ENCODE results near the gene KDM4E. TPM values are rescaled to one million over a fixed set of nuclear protein-coding genes. Genes with fewer than 3 reads are reported as not detected.
"Not testable (repeated sequence)": the region's sequence is repeated elsewhere in the genome, so short reads cannot be mapped to it uniquely, and the experiment has no call there.

Gene KDM4E
- total RNA-seq, 6 experiments from 2014 or later = not detected

GRCh38 chr11:95045812-95046211, 20.8 kb downstream of the KDM4E start:
- DNase-seq (no peak), ATAC-seq (no peak)
- Histone ChIP-seq H3K4me3 (no peak overlapping the region), H3K9me3 (no peaks in the 10 kb centered on the region), H3K4me1 (no peaks in the 10 kb centered on the region), H3K27ac (no peak overlapping the region), H3K36me3 (no peaks in the 10 kb centered on the region), H3K27me3 (no peaks in the 10 kb centered on the region)
- TF ChIP-seq POLR2A (IDR thresholded peaks at IDR 0.05) (no peak), CTCF (IDR thresholded peaks at IDR 0.05) (no peak)
- intact Hi-C loops (cut with DNase I) = no loop called here

GRCh38 chr11:95049122-95049521, 24.1 kb downstream of the KDM4E start, which contains the start of gene KDM4F:
KDM4F (plus strand) TSS chr11:95049422.
- ATAC-seq; intact Hi-C loops (cut with DNase I); H3K27me3 ChIP-seq; DNase-seq; H3K9me3 ChIP-seq; H3K4me1 ChIP-seq; H3K36me3 ChIP-seq; H3K27ac ChIP-seq; H3K4me3 ChIP-seq: not testable (repeated sequence)
- WGBS (ENCODE audit: insufficient coverage, low coverage, low lambda C conversion rate, missing lambda C conversion rate) = 69% methylated on average over 3 of the region's 3 CpGs

- Histone ChIP-seq H3K9me3 (no peaks in the 10 kb centered on the region), H3K4me1 (no peaks in the 10 kb centered on the region), H3K27ac (no peak overlapping the region), H3K4me3 (no peak overlapping the region), H3K36me3 (no peaks in the 10 kb centered on the region), H3K27me3 (no peaks in the 10 kb centered on the region)
- DNase-seq (no peak), ATAC-seq (no peak)
- intact Hi-C loops (cut with DNase I) = no loop called here
- TF ChIP-seq POLR2A (IDR thresholded peaks at IDR 0.05) (no peak), CTCF (IDR thresholded peaks at IDR 0.05) (no peak)
- WGBS (ENCODE audit: insufficient coverage, low coverage, low lambda C conversion rate, missing lambda C conversion rate) = 39% methylated on average over 2 of the region's 22 CpGs
These were observed 25.6 kb downstream of the KDM4E start for GRCh38 chr11:95050595-95051202.

GRCh38 chr11:95054356-95054755, 29.3 kb downstream of the KDM4E start:
- H3K36me3 ChIP-seq = no peaks in the 10 kb centered on the region
- 56% methylated on average over 2 of the region's 2 CpGs for WGBS (ENCODE audit: insufficient coverage, low coverage, low lambda C conversion rate, missing lambda C conversion rate)
- no peak for TF ChIP-seq POLR2A (IDR thresholded peaks at IDR 0.05)
- TF ChIP-seq CTCF (IDR thresholded peaks at IDR 0.05) = no peak
- no peak overlapping the region for H3K4me3 ChIP-seq
- H3K4me1 ChIP-seq = no peaks in the 10 kb centered on the region
- H3K27me3 ChIP-seq = no peaks in the 10 kb centered on the region
- intact Hi-C loops (cut with DNase I) = no loop called here
- no peak for DNase-seq
- H3K27ac ChIP-seq = no peak overlapping the region
- no peaks in the 10 kb centered on the region for H3K9me3 ChIP-seq
- ATAC-seq = no peak

- ATAC-seq (no peak), DNase-seq (no peak)
- Histone ChIP-seq H3K4me3 (no peak overlapping the region), H3K36me3 (no peaks in the 10 kb centered on the region), H3K27ac (no peak overlapping the region), H3K9me3 (no peaks in the 10 kb centered on the region), H3K4me1 (no peaks in the 10 kb centered on the region), H3K27me3 (no peaks in the 10 kb centered on the region)
- no peak for TF ChIP-seq POLR2A (IDR thresholded peaks at IDR 0.05)
- no peak for TF ChIP-seq CTCF (IDR thresholded peaks at IDR 0.05)
- intact Hi-C loops (cut with DNase I) = no loop called here
- WGBS (ENCODE audit: insufficient coverage, low coverage, low lambda C conversion rate, missing lambda C conversion rate) = 36% methylated on average over 2 of the region's 2 CpGs
These were observed 30.3 kb downstream of the KDM4E start for GRCh38 chr11:95055283-95055897.

All from right lobe of liver (tissue), 6 donors.